Measurements from ENCODE around the gene XRCC3.

- TF ChIP-seq, protein P1, sequence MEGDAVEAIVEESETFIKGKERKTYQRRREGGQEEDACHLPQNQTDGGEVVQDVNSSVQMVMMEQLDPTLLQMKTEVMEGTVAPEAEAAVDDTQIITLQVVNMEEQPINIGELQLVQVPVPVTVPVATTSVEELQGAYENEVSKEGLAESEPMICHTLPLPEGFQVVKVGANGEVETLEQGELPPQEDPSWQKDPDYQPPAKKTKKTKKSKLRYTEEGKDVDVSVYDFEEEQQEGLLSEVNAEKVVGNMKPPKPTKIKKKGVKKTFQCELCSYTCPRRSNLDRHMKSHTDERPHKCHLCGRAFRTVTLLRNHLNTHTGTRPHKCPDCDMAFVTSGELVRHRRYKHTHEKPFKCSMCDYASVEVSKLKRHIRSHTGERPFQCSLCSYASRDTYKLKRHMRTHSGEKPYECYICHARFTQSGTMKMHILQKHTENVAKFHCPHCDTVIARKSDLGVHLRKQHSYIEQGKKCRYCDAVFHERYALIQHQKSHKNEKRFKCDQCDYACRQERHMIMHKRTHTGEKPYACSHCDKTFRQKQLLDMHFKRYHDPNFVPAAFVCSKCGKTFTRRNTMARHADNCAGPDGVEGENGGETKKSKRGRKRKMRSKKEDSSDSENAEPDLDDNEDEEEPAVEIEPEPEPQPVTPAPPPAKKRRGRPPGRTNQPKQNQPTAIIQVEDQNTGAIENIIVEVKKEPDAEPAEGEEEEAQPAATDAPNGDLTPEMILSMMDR (IDR thresholded peaks at IDR 0.05; ENCODE audit: low read length), result no peak
- TF ChIP-seq EZH2 (IDR thresholded peaks at IDR 0.05; ENCODE audit: borderline replicate concordance, low read length), result no peak
Observed at GRCh38 chr14:103719751-103720150, 4.5 kb upstream of the XRCC3 start.
